Left lung (tissue), 10 donors: ENCODE data around the gene SMCO3. TPM values are rescaled to one million over a fixed set of nuclear protein-coding genes. Genes with fewer than 3 reads are reported as not detected.

Source experiments
- ATAC-seq: fragments of 200-7000 bp; cut with Tn5 transposase; one replicate; pipeline ENCODE4 v1.9.1; 2020; ENCODE audit warnings: moderate library complexity
- DNase-seq, 4 donors: peaks; one replicate each; pipeline ENCODE4 v3.0.0-alpha.2; 2013 to 2020
- H3K27ac ChIP-seq, 2 donors: fragments of 200-600 bp; sonication (generic) in 1 of 2; one replicate each; pipeline versions ENCODE4 v1.5.0 to v1.8.0; 2020 to 2021
- H3K27me3 ChIP-seq, 2 donors: fragments of 200-600 bp; sonication (generic) in 1 of 2; one replicate each; pipeline versions ENCODE4 v1.5.0 to v1.8.0; 2020 to 2021
- H3K36me3 ChIP-seq, 2 donors: fragments of 200-600 bp; sonication (generic) in 1 of 2; one replicate each; pipeline versions ENCODE4 v1.5.0 to v1.8.0; 2020 to 2021
- H3K4me1 ChIP-seq, 2 donors: fragments of 200-600 bp; one replicate each; pipeline ENCODE4 v1.8.0; 2021
- H3K4me3 ChIP-seq, 2 donors: fragments of 200-600 bp; sonication (generic) in 1 of 2; one replicate each; pipeline versions ENCODE4 v1.5.0 to v1.8.0; 2020 to 2021; ENCODE audit warnings: mild to moderate bottlenecking in 1 of 2
- H3K9me3 ChIP-seq, 2 donors: fragments of 200-600 bp; sonication (generic) in 1 of 2; one replicate each; pipeline versions ENCODE4 v1.5.0 to v1.8.0; 2020 to 2021
- CTCF ChIP-seq, 2 donors: fragments of 200-600 bp; sonication (generic) in 1 of 2; IDR thresholded peaks; one replicate each; pipeline versions ENCODE4 v1.5.0 to v1.8.0; 2021; ENCODE audit warnings: antibody characterized with exemption in 2 of 2
- intact Hi-C, 2 donors: fragments of 100-400 bp; cut with DNase I; formaldehyde crosslinking; loops; one replicate each; pipeline versions ENCODE4 v1.11.2 to v1.14.2; 2022
- polyA plus RNA-seq, 6 donors: library from polyadenylated mRNA; unstranded; fragments of 120-200 nt; gene quantifications; one replicate each; pipeline ENCODE4 v1.2.1, GENCODE V29; 2013; ENCODE audit not compliant: insufficient read length in 6 of 6
- total RNA-seq, 2 donors: library from RNA; stranded (reverse); fragmentation: NEBNext Ultra II Directional; extraction: Animal tissue kit (Norgen Biotek cat#: 25700); gene quantifications; one replicate each; pipeline ENCODE4 v1.2.1, GENCODE V29; 2021
- donor health status: DM: no; HTN: yes; CAD: no.
- donor health status: DM: no; HTN: no; CAD: no.

SMCO3 gene
- total and polyA plus RNA-seq, 8 donors = 0.28 to 1.1 (median 0.59) TPM

- no peak for TF ChIP-seq CTCF (IDR thresholded peaks at IDR 0.05)
- no peak overlapping the region for H3K27ac ChIP-seq
- H3K27me3 ChIP-seq = no peaks in the 10 kb centered on the region
- H3K4me1 ChIP-seq = no peaks in the 10 kb centered on the region
- H3K36me3 ChIP-seq = no peaks in the 10 kb centered on the region
- DNase-seq (peak in 1 of 4 donors; percentile 17), ATAC-seq (no peak)
- intact Hi-C loops = no loop called here
- no peaks in the 10 kb centered on the region for H3K9me3 ChIP-seq
- H3K4me3 ChIP-seq = no peak overlapping the region
Observed at GRCh38 chr12:14826491-14826890, 12.5 kb upstream of the SMCO3 start.

- Histone ChIP-seq H3K27me3 (no peaks in the 10 kb centered on the region), H3K27ac (no peak overlapping the region), H3K9me3 (no peaks in the 10 kb centered on the region), H3K36me3 (no peaks in the 10 kb centered on the region), H3K4me3 (no peak overlapping the region), H3K4me1 (no peaks in the 10 kb centered on the region)
- intact Hi-C loops = no loop called here
- no peak for TF ChIP-seq CTCF (IDR thresholded peaks at IDR 0.05)
- ATAC-seq (no peak), DNase-seq (no peak)
Observed at GRCh38 chr12:14825256-14825655, 11.3 kb upstream of the SMCO3 start.

GRCh38 chr12:14824012-14824634 lies 10.1 kb upstream of the SMCO3 start:
- Histone ChIP-seq H3K9me3 (no peaks in the 10 kb centered on the region), H3K27ac (no peak overlapping the region), H3K36me3 (no peaks in the 10 kb centered on the region), H3K27me3 (no peaks in the 10 kb centered on the region), H3K4me1 (no peaks in the 10 kb centered on the region), H3K4me3 (no peak overlapping the region)
- intact Hi-C loops = no loop called here
- TF ChIP-seq CTCF (IDR thresholded peaks at IDR 0.05) = no peak
- DNase-seq (no peak), ATAC-seq (no peak)

GRCh38 chr12:14811486-14811885 lies 2.5 kb downstream of the SMCO3 start:
- DNase-seq (no peak), ATAC-seq (no peak)
- no peaks in the 10 kb centered on the region for H3K9me3 ChIP-seq
- no peak for TF ChIP-seq CTCF (IDR thresholded peaks at IDR 0.05)
- intact Hi-C loops = no loop called here
- H3K36me3 ChIP-seq = no peaks in the 10 kb centered on the region
- peaks cover 0 to 6% of the 10 kb centered on the region in 2 donors for H3K4me1 ChIP-seq
- H3K27me3 ChIP-seq = no peaks in the 10 kb centered on the region
- H3K27ac ChIP-seq = no peak overlapping the region
- H3K4me3 ChIP-seq = no peak overlapping the region

GRCh38 chr12:14810953-14811483 lies 3.0 kb downstream of the SMCO3 start:
- peak; percentile 78 for ATAC-seq
- no peak for TF ChIP-seq CTCF (IDR thresholded peaks at IDR 0.05)
- no peak for DNase-seq
- intact Hi-C loops = no loop called here
- no peaks in the 10 kb centered on the region for H3K36me3 ChIP-seq
- H3K27me3 ChIP-seq = no peaks in the 10 kb centered on the region
- H3K9me3 ChIP-seq = no peaks in the 10 kb centered on the region
- no peak overlapping the region for H3K4me3 ChIP-seq
- H3K27ac ChIP-seq = peak overlapping the region in 1 of 2 donors; percentile 9
- peaks cover 0 to 6% of the 10 kb centered on the region in 2 donors for H3K4me1 ChIP-seq
